ENCODE measurements around the gene STX1B.
A peak's percentile ranks its signal among the peaks of the same experiment; 100 is the strongest.

The STX1B gene

GRCh38 chr16:30972872-30973271 lies 37.6 kb downstream of the STX1B start:
- no peak for DNase-seq

- no peak for DNase-seq
Measured at GRCh38 chr16:30971298-30971697, 39.1 kb downstream of the STX1B start.

- no peak for DNase-seq
Measured at GRCh38 chr16:30969246-30969842, 41.1 kb downstream of the STX1B start.

GRCh38 chr16:30967795-30968194 lies 42.6 kb downstream of the STX1B start:
- no peak for DNase-seq

GRCh38 chr16:30966033-30966619 lies 44.3 kb downstream of the STX1B start:
- DNase-seq = no peak

- no peak for DNase-seq
Measured at GRCh38 chr16:30965436-30965835, 45.0 kb downstream of the STX1B start.

GRCh38 chr16:30964574-30965226 lies 45.7 kb downstream of the STX1B start:
- DNase-seq = no peak

GRCh38 chr16:30963925-30964511 lies 46.4 kb downstream of the STX1B start:
- DNase-seq = no peak

GRCh38 chr16:30961384-30961783 lies 49.1 kb downstream of the STX1B start:
- DNase-seq = no peak

- peak; percentile 76 for DNase-seq
Measured at GRCh38 chr16:30958175-30959079, 52.0 kb downstream of the STX1B start.

GRCh38 chr16:30957456-30958174 lies 52.8 kb downstream of the STX1B start, which contains the start of gene SETD1A:
Gene SETD1A, plus strand, starts transcription at chr16:30957754. Its CDS starts 978 bp downstream, at chr16:30958732.
- DNase-seq = peak; percentile 88

- peak; percentile 86 for DNase-seq
Measured at GRCh38 chr16:30956601-30957455, 53.6 kb downstream of the STX1B start.

- DNase-seq = no peak
Measured at GRCh38 chr16:30954993-30955392, 55.4 kb downstream of the STX1B start.

- peak; percentile 35 for DNase-seq
Measured at GRCh38 chr16:30953511-30954124, 56.8 kb downstream of the STX1B start.

GRCh38 chr16:30953111-30953510 lies 57.3 kb downstream of the STX1B start:
- DNase-seq = no peak

- no peak for DNase-seq
Measured at GRCh38 chr16:30951750-30952149, 58.7 kb downstream of the STX1B start.

- no peak for DNase-seq
Measured at GRCh38 chr16:30951193-30951592, 59.2 kb downstream of the STX1B start.

GRCh38 chr16:30950516-30951065 lies 59.8 kb downstream of the STX1B start:
- no peak for DNase-seq

GRCh38 chr16:30949650-30950515 lies 60.6 kb downstream of the STX1B start:
- DNase-seq = peak; percentile 62
